ENCODE measurements around the gene C6orf89.
"Not testable (repeated sequence)": the region's sequence is repeated elsewhere in the genome, so short reads cannot be mapped to it uniquely, and the experiment has no call there.

C6orf89 gene

GRCh38 chr6:36888654-36889481 lies 3.1 kb downstream of the C6orf89 start:
- DNase-seq = no peak

GRCh38 chr6:36890112-36890663 lies 4.4 kb downstream of the C6orf89 start:
- DNase-seq = no peak

GRCh38 chr6:36891153-36891552 lies 5.4 kb downstream of the C6orf89 start:
- not testable (repeated sequence) for DNase-seq

GRCh38 chr6:36893976-36894932 lies 8.5 kb downstream of the C6orf89 start:
- no peak for DNase-seq

GRCh38 chr6:36897609-36898008 lies 11.9 kb downstream of the C6orf89 start:
- no peak for DNase-seq

GRCh38 chr6:36904114-36904513 lies 18.4 kb downstream of the C6orf89 start:
- DNase-seq = no peak

GRCh38 chr6:36904851-36905393 lies 19.2 kb downstream of the C6orf89 start:
- DNase-seq = no peak

GRCh38 chr6:36906539-36907325 lies 21.0 kb downstream of the C6orf89 start:
- no peak for DNase-seq

- peak; percentile 40 for DNase-seq
Measured at GRCh38 chr6:36907781-36908180, 22.0 kb downstream of the C6orf89 start.

- DNase-seq = no peak
Measured at GRCh38 chr6:36908747-36909146, 23.0 kb downstream of the C6orf89 start.

GRCh38 chr6:36912030-36912454 lies 26.3 kb downstream of the C6orf89 start:
- no peak for DNase-seq

GRCh38 chr6:36912586-36912985 lies 26.8 kb downstream of the C6orf89 start:
- peak; percentile 92 for DNase-seq

- no peak for DNase-seq
Measured at GRCh38 chr6:36913082-36913481, 27.3 kb downstream of the C6orf89 start.

- DNase-seq = no peak
Measured at GRCh38 chr6:36914227-36914794, 28.6 kb downstream of the C6orf89 start.

GRCh38 chr6:36915599-36915998 lies 29.8 kb downstream of the C6orf89 start:
- no peak for DNase-seq

- DNase-seq = no peak
Measured at GRCh38 chr6:36916126-36916525, 30.4 kb downstream of the C6orf89 start.

- DNase-seq = peak; percentile 86
Measured at GRCh38 chr6:36917541-36918193, 31.9 kb downstream of the C6orf89 start.

- DNase-seq = no peak
Measured at GRCh38 chr6:36920049-36920448, 34.3 kb downstream of the C6orf89 start.

GRCh38 chr6:36920546-36920945 lies 34.8 kb downstream of the C6orf89 start:
- DNase-seq = no peak

GRCh38 chr6:36924131-36924530 lies 38.4 kb downstream of the C6orf89 start:
- peak; percentile 73 for DNase-seq

- no peak for DNase-seq
Measured at GRCh38 chr6:36924778-36925374, 39.1 kb downstream of the C6orf89 start.

Measured in fibroblast of skin of right biceps (primary cell).